HepG2 (cell line): ENCODE measurements around the gene PANK3. TPM values are rescaled to one million over a fixed set of nuclear protein-coding genes. Genes with fewer than 3 reads are reported as not detected.
A peak's percentile ranks its signal among the peaks of the same experiment; 100 is the strongest.

ENCODE experiments used
- CREB3 ChIP-seq: sonication (generic); formaldehyde crosslinking; IDR thresholded peaks from 2 replicates; pipeline ENCODE4 v1.5.0; 2020; ENCODE audit warnings: missing genetic modification reagents
- CSRNP1 ChIP-seq: sonication (generic); formaldehyde crosslinking; IDR thresholded peaks from 2 replicates; pipeline ENCODE4 v1.8.1; 2023; ENCODE audit warnings: mild to moderate bottlenecking, missing genetic modification reagents
- GABPB1 ChIP-seq: IDR thresholded peaks from 2 replicates; pipeline ENCODE4 v1.6.1; 2016; ENCODE audit warnings: mild to moderate bottlenecking, missing genetic modification reagents, moderate library complexity, missing compliant biosample characterization
- HNRNPLL ChIP-seq: fragments of 200-400 bp; formaldehyde crosslinking; IDR thresholded peaks from 2 replicates; pipeline ENCODE4 v1.6.1; 2017; ENCODE audit warnings: mild to moderate bottlenecking, low read depth, low read length; ENCODE audit not compliant: poor library complexity, severe bottlenecking
- KDM5A ChIP-seq: fragments of 200-600 bp; sonication (generic); IDR thresholded peaks from 2 replicates; pipeline ENCODE4 v1.7.0; 2018; ENCODE audit warnings: antibody characterized with exemption, mild to moderate bottlenecking, low read length, borderline replicate concordance
- KDM5B ChIP-seq: sonication (generic); formaldehyde crosslinking; IDR thresholded peaks from 2 replicates; pipeline ENCODE4 v1.4.0; 2020; ENCODE audit warnings: missing genetic modification reagents, mild to moderate bottlenecking, borderline replicate concordance
- RAD21 ChIP-seq: fragments of 450-650 bp; formaldehyde crosslinking; IDR thresholded peaks from 2 replicates; pipeline ENCODE4 v1.5.0; 2020; ENCODE audit warnings: mild to moderate bottlenecking
- TCF7 ChIP-seq: sonication (generic); IDR thresholded peaks from 2 replicates; pipeline ENCODE4 v1.6.1; 2016; ENCODE audit warnings: antibody characterized with exemption, low read depth
- THAP11 ChIP-seq: IDR thresholded peaks from 2 replicates; pipeline ENCODE4 v1.6.1; 2016; ENCODE audit warnings: missing biosample characterization, missing genetic modification reagents
- ZKSCAN1 ChIP-seq: fragments of 150-350 bp; IDR thresholded peaks from 2 replicates; pipeline ENCODE4 v1.6.1; 2014; ENCODE audit warnings: low read length
- ZNF121 ChIP-seq: sonication (generic); formaldehyde crosslinking; IDR thresholded peaks from 2 replicates; pipeline ENCODE4 v1.5.0; 2020; ENCODE audit warnings: mild to moderate bottlenecking, missing genetic modification reagents
- ZNF407 ChIP-seq: sonication (generic); formaldehyde crosslinking; IDR thresholded peaks from one replicate; pipeline ENCODE4 v1.5.1; 2020; ENCODE audit warnings: mild to moderate bottlenecking, missing genetic modification reagents; ENCODE audit errors: not compliant biosample characterization
- ZNF557 ChIP-seq: sonication (generic); formaldehyde crosslinking; IDR thresholded peaks from 2 replicates; pipeline ENCODE4 v1.4.0; 2020; ENCODE audit warnings: missing genetic modification reagents
- ZNF558 ChIP-seq: sonication (generic); formaldehyde crosslinking; IDR thresholded peaks from 2 replicates; pipeline ENCODE4 v1.9.0; 2022; ENCODE audit warnings: mild to moderate bottlenecking, missing genetic modification reagents, borderline replicate concordance
- ZNF616 ChIP-seq: sonication (generic); formaldehyde crosslinking; IDR thresholded peaks from 2 replicates; pipeline ENCODE4 v1.5.0; 2020; ENCODE audit warnings: low read depth, mild to moderate bottlenecking, missing genetic modification reagents
- ZNF781 ChIP-seq: sonication (generic); formaldehyde crosslinking; IDR thresholded peaks from 2 replicates; pipeline ENCODE4 v1.5.1; 2020; ENCODE audit warnings: borderline replicate concordance, mild to moderate bottlenecking, missing genetic modification reagents; ENCODE audit errors: not compliant biosample characterization
- ZSCAN12 ChIP-seq: sonication (generic); formaldehyde crosslinking; IDR thresholded peaks from 2 replicates; pipeline ENCODE4 v1.9.0; 2021; ENCODE audit warnings: mild to moderate bottlenecking, missing genetic modification reagents
- polyA plus RNA-seq, 8 experiments: library from polyadenylated mRNA; depleted of rRNA in 3 of 8; stranded (reverse) in 7 of 8; unstranded in 1 of 8; fragments of >200 nt; fragmentation: Illumina TruSeq in 4 of 8; extraction: Trizol in 4 of 8; gene quantifications; 2 replicates each; pipeline versions ENCODE4 v1.2.1 to v1.2.3, GENCODE V29; 2011 to 2016; ENCODE audit warnings: low read depth in 4 of 8, missing spikeins in 1 of 8, mixed read lengths in 1 of 8; ENCODE audit not compliant: insufficient read depth in 1 of 8
- total RNA-seq, 5 experiments: library from RNA; depleted of rRNA; stranded (reverse); fragments of >200 nt; fragmentation: Illumina TruSeq; extraction: Trizol; gene quantifications; 2 replicates each; pipeline ENCODE4 v1.2.3, GENCODE V29; 2016; ENCODE audit warnings: low read depth in 1 of 5

The PANK3 gene
- total and polyA plus RNA-seq, 2 of the 13 experiments (the other 11 are each of a cell fraction or from before 2014, with no cell fraction given): 26.9 to 69.5 TPM

GRCh38 chr5:168528521-168529373 lies 50.4 kb downstream of the PANK3 start, which contains the start of gene FBLL1 (continued):
- TF ChIP-seq ZNF407 (CRISPR knock-in tag) (no peak), HNRNPLL (no peak), CREB3 (no peak), ZNF557 (CRISPR knock-in tag) (peak; percentile 80; the same call in 1 of the 2 replicates), CSRNP1 (CRISPR knock-in tag) (0 out of 2 replicates have a peak, but pooled peaks have one; percentile 37), TCF7 (no peak), ZNF121 (no peak), RAD21 (CRISPR knock-in tag) (no peak), ZNF781 (CRISPR knock-in tag) (no peak), THAP11 (CRISPR knock-in tag) (0 out of 2 replicates have a peak, but pooled peaks have one; percentile 26), ZKSCAN1 (no peak), GABPB1 (CRISPR knock-in tag) (peak; percentile 57), ZNF616 (CRISPR knock-in tag) (no peak), KDM5A (no peak), KDM5B (CRISPR knock-in tag) (no peak), ZSCAN12 (CRISPR knock-in tag) (no peak; the same call in 1 of the 2 replicates), ZNF558 (peak; percentile 70; the same call in 1 of the 2 replicates)
